Measurements from ENCODE around the gene TGFBR3.

TGFBR3 gene

DNA sequence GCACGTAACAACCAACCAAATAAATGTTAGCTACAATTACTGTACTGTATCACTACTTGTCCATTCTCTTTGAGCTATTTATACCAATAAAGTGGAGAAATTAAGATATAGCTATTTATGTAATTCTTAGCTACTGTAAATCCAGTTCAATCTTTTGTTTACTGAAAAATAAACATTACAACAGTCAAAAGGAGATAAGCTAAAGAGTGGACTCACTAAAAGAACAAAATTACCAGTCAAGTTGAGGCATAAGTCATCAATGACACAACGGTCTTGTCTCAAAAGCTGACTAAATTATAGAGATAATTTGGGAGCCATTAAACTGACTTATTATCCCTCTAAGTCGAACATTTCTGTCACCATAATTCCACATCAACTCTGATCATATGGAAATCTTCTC, 22.5 kb downstream of the TGFBR3 start:
- H3K4me3 ChIP-seq (ENCODE audit: low read depth, low read length): no peak overlapping the region
- H3K36me3 ChIP-seq (replicated peaks): no peaks in the 10 kb centered on the region
- TF ChIP-seq, protein P1, sequence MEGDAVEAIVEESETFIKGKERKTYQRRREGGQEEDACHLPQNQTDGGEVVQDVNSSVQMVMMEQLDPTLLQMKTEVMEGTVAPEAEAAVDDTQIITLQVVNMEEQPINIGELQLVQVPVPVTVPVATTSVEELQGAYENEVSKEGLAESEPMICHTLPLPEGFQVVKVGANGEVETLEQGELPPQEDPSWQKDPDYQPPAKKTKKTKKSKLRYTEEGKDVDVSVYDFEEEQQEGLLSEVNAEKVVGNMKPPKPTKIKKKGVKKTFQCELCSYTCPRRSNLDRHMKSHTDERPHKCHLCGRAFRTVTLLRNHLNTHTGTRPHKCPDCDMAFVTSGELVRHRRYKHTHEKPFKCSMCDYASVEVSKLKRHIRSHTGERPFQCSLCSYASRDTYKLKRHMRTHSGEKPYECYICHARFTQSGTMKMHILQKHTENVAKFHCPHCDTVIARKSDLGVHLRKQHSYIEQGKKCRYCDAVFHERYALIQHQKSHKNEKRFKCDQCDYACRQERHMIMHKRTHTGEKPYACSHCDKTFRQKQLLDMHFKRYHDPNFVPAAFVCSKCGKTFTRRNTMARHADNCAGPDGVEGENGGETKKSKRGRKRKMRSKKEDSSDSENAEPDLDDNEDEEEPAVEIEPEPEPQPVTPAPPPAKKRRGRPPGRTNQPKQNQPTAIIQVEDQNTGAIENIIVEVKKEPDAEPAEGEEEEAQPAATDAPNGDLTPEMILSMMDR (IDR thresholded peaks at IDR 0.05; ENCODE audit: low read depth, low read length, missing control alignments): no peak
- in situ Hi-C loops (cut with HindIII; ENCODE audit: low pct_ligation_motif_present, low sequenced_read_pairs): no loop called here
- no peak overlapping the region for H3K27ac ChIP-seq
- H3K27me3 ChIP-seq (replicated peaks): no peaks in the 10 kb centered on the region
- no peak for DNase-seq

DNA sequence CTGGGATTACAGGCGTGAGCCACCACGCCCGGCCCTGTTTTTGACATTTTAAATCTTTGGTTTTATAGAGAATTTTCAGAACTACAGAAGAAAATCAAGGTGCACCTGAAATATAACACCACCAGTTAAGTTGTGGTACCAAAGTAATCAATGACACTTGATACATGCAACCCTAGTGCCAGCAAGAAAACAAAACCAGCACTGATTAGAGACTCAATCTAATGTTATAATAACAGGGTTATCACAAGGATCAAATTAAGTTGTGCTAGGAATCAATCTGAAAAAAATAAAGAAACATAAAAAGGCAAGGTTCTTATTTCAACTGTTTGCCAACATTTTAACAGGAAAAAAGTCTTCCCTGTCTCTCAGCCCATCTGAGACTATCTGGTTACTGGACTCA, 23.8 kb downstream of the TGFBR3 start:
- TF ChIP-seq, protein P1 (IDR thresholded peaks at IDR 0.05; ENCODE audit: low read depth, low read length, missing control alignments): no peak
- in situ Hi-C loops (cut with HindIII; ENCODE audit: low pct_ligation_motif_present, low sequenced_read_pairs): no loop called here
- DNase-seq: no peak
- Histone ChIP-seq H3K27me3 (replicated peaks) (no peaks in the 10 kb centered on the region), H3K27ac (no peak overlapping the region), H3K36me3 (replicated peaks) (no peaks in the 10 kb centered on the region), H3K4me3 (ENCODE audit: low read depth, low read length) (no peak overlapping the region)

DNA sequence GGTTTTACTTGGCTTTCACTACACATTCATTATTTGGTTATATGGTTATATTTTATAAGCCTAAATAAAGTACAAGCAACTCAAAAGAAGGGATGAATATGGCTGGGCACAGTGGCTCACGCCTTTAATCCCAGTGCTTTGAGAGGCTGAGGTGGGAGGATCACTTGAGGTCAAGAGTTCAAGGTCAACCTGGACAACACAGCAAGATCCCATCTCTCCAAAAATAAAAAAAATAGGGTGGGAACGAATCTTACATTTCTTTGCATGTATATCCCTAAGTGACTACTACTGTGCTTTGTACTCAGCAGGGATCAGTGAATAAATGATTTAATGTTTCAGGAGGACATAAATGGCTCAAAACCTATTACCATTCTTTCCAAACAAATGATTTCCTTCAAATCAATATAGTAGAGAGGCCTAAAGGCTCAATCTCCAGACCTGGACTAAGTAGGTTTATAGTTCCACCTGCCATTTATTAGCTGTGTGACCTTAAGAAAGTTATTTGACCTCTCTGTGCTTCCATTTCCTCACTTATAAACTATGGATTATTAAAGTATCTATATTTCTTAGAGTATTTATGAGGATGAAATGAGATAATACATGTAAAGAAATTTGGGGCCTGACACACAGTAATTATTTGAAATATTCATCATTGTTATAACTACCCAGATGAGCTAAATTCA, 28.3 kb downstream of the TGFBR3 start:
- in situ Hi-C loops (cut with HindIII; ENCODE audit: low pct_ligation_motif_present, low sequenced_read_pairs): no loop called here
- TF ChIP-seq, protein P1 (IDR thresholded peaks at IDR 0.05; ENCODE audit: low read depth, low read length, missing control alignments): no peak
- no peaks in the 10 kb centered on the region for H3K36me3 ChIP-seq (replicated peaks)
- H3K27ac ChIP-seq: no peak overlapping the region
- no peak overlapping the region for H3K4me3 ChIP-seq (ENCODE audit: low read depth, low read length)
- no peaks in the 10 kb centered on the region for H3K27me3 ChIP-seq (replicated peaks)
- no peak for DNase-seq

DNA sequence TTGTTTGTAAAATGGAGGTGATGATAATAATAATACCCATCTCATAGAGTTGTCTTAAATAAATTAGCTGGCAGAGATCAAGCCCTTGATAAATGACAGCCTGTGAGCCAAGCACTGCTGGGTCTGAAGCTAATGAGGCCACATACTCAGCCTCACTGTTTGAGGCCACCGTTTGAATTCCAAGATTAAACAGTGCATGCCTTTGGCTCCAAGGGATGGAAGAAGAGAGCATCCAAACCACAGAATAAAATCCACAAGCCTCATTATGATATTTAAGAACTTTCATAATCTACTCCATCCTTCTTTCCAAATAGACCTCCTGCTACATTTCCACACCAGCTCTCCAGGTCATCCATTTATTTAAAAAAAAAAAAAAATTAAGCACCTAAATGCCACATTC, 29.0 kb downstream of the TGFBR3 start:
- Histone ChIP-seq H3K27me3 (replicated peaks) (no peaks in the 10 kb centered on the region), H3K36me3 (replicated peaks) (no peaks in the 10 kb centered on the region), H3K27ac (no peak overlapping the region), H3K4me3 (ENCODE audit: low read depth, low read length) (no peak overlapping the region)
- TF ChIP-seq, protein P1 (IDR thresholded peaks at IDR 0.05; ENCODE audit: low read depth, low read length, missing control alignments): no peak
- in situ Hi-C loops (cut with HindIII; ENCODE audit: low pct_ligation_motif_present, low sequenced_read_pairs): no loop called here
- no peak for DNase-seq

DNA sequence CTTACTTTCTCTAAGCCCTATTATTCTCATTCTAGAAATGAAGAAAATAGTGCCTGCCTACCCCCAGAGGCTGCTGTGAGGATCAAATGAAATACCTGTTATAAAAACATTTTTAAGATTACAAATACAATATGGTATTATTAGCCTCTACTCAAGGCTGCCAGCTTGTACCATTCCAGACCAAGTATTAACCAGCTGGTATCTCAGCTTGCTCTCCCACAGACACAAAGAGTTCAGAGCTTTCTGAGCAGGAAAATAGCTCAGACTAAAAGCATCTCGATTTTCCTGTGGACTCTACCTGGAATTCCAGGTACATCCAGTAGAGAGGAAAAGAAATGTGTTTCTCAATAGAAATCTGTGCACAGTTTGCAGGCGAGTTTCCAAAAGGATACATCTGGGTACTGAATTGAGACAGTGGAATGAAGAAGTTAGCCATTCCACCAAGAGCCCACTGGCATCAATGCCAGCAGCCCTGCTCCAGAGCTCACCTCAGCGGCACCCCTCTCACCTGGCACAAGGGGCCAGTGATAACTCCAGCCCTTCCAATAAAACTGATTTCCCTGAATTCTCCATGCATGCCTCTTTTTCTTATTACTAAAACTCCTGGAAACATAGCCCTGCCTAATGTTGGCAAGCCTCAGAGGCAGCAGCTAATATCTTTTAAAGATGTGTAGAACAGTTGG, 31.0 kb downstream of the TGFBR3 start:
- Histone ChIP-seq H3K27me3 (replicated peaks) (no peaks in the 10 kb centered on the region), H3K4me3 (ENCODE audit: low read depth, low read length) (no peak overlapping the region), H3K36me3 (replicated peaks) (no peaks in the 10 kb centered on the region), H3K27ac (no peak overlapping the region)
- in situ Hi-C loops (cut with HindIII; ENCODE audit: low pct_ligation_motif_present, low sequenced_read_pairs): no loop called here
- DNase-seq: no peak
- TF ChIP-seq, protein P1 (IDR thresholded peaks at IDR 0.05; ENCODE audit: low read depth, low read length, missing control alignments): no peak
